Kidney epithelial cell (primary cell): ENCODE data around the gene TMEM150B. TPM values are rescaled to one million over a fixed set of nuclear protein-coding genes. Genes with fewer than 3 reads are reported as not detected.
A peak's percentile ranks its signal among the peaks of the same experiment; 100 is the strongest.

Source experiments
- DNase-seq: peaks from one replicate; pipeline ENCODE4 v3.0.0-alpha.2; 2010; ENCODE audit warnings: low read depth
- H3K27me3 ChIP-seq: 2 replicates; pipeline ENCODE4 v1.6.0; 2011; ENCODE audit warnings: low read length; ENCODE audit not compliant: control insufficient read depth, insufficient read depth
- H3K36me3 ChIP-seq: 2 replicates; pipeline ENCODE4 v1.5.1; 2011; ENCODE audit warnings: low read length; ENCODE audit not compliant: control insufficient read depth, insufficient read depth
- H3K4me3 ChIP-seq: 2 replicates; pipeline ENCODE4 v1.5.1; 2011; ENCODE audit warnings: low read depth, mild to moderate bottlenecking, control low read depth, low read length
- total RNA-seq: library from RNA; depleted of rRNA; stranded (reverse); fragments of >200 nt; gene quantifications from 2 replicates; pipeline ENCODE4 v1.2.3, GENCODE V29; 2015
- TF ChIP-seq, protein P1 (sequence below): IDR thresholded peaks from 2 replicates; pipeline ENCODE4 v1.5.1; 2011; ENCODE audit warnings: mild to moderate bottlenecking, moderate library complexity, low read length, control low read depth, inconsistent platforms; ENCODE audit not compliant: insufficient read depth, poor library complexity, severe bottlenecking

TMEM150B gene
- total RNA-seq, 1 donor from 2014 or later = not detected

DNA sequence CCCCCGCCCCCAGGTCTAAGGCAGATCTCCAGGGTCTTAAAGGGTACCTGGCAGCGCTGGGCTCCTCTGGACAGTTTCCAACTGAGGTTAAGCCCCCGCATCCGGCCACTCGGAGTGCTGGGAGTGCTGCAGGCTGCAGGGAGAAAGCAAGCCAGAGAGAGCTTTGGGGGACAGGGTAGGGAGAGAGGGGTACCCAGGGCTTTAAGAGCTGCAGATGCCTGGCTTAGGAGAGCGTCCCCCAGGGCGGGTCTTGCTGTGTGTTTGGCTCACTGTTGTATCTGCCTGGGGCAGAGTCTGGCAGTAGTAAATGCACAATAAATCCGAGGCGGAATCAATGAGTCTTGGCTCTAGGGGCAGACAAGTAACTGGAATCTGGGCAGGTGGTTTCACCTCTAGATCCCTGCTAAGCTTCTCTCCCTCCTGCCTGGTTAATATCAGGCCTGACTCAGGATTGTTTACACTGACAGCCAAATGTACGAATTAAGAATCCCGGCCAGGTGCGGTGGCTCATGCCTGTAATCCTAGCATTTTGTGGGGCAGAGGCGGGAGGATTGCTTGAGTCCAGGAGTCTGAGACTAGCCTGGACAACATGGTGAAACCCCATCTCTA is 30.2 kb upstream of the TMEM150B start:
- no peaks in the 10 kb centered on the region for H3K36me3 ChIP-seq
- TF ChIP-seq, protein P1, sequence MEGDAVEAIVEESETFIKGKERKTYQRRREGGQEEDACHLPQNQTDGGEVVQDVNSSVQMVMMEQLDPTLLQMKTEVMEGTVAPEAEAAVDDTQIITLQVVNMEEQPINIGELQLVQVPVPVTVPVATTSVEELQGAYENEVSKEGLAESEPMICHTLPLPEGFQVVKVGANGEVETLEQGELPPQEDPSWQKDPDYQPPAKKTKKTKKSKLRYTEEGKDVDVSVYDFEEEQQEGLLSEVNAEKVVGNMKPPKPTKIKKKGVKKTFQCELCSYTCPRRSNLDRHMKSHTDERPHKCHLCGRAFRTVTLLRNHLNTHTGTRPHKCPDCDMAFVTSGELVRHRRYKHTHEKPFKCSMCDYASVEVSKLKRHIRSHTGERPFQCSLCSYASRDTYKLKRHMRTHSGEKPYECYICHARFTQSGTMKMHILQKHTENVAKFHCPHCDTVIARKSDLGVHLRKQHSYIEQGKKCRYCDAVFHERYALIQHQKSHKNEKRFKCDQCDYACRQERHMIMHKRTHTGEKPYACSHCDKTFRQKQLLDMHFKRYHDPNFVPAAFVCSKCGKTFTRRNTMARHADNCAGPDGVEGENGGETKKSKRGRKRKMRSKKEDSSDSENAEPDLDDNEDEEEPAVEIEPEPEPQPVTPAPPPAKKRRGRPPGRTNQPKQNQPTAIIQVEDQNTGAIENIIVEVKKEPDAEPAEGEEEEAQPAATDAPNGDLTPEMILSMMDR = no peak
- no peak for DNase-seq
- H3K27me3 ChIP-seq = peaks cover 37% of the 10 kb centered on the region
- H3K4me3 ChIP-seq = no peak overlapping the region

DNA sequence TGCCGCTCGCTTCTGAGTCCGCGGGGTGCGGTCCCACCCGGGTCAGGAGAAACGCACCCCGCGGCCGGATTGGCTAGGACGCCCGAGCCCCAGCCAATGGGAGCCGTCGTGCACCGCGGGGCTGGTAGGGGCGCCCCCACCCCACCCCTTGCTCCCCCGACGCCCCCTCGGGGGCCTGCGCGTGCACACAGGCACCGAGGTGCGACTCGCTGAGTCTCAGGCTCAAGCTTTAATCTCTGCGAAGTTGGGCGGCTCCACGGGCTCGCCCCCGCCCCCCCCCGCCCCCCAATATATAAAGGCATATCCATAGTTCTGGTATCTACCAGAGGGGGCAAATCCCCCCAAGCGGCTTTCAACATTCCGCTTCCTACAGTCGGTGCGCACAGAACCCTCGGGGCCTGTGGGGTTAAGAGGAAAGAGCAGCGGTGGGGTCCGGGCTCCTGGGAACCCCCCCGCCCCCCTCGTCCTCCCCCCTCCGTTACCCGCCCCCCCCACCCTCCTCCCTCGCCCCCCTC is 29.6 kb upstream of the TMEM150B start, which contains the start of gene COX6B2:
Gene COX6B2 (minus strand): TSS at position 22 of the 515 bp plus-strand sequence. CDS start 198 bp downstream, outside the sequence.
- Histone ChIP-seq H3K4me3 (peak within 1 kb of the TSS; percentile 49), H3K36me3 (no peaks in the 10 kb centered on the region), H3K27me3 (peaks cover 37% of the 10 kb centered on the region)
- DNase-seq = no peak
- TF ChIP-seq, protein P1 = no peak

DNA sequence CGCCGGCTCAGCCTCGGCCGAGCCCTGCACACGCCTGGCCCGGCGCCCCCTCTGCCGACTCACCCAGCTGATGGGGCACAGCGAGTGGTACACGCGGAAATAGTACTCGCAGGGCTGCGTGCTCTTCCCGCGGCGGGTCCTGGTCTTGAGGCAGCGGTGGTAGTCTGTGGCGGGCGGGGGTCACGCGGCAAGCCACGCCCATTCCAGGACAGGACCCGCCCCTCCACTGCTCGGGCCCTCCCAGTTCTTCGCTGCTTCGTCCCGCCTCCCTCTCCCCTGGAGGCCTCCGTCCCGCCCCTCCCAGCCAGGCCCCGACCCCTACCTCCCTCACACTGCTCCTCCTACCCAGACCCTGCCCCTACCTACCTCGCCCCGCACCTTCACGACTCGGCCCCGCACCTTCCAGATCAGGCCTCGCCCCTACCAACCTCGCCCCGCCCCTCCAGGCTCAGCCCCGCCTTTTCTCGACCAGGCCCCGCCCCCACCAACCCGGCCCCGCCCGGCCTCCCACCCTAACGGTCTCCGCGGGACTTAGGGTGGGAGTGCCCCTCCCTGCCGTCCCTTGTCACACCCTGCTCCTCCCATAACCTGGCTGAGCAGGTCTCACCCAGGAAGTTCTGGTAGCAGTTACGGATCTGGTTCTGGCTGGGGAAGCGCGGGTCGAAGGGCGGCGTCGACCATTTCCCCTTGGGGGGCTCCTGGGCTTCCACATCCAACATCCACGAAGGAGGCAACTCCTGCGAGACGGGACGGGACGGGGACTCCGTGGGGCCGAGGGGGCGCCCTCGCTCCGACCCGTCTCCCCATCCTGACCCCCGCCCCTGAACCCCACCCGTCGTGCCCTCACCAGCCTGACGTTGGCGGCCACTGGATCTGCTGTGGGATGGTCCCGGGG is 28.9 kb upstream of the TMEM150B start:
- H3K36me3 ChIP-seq = no peaks in the 10 kb centered on the region
- peaks cover 37% of the 10 kb centered on the region for H3K27me3 ChIP-seq
- TF ChIP-seq, protein P1 = no peak
- DNase-seq = no peak
- H3K4me3 ChIP-seq = peak overlapping the region; percentile 49

DNA sequence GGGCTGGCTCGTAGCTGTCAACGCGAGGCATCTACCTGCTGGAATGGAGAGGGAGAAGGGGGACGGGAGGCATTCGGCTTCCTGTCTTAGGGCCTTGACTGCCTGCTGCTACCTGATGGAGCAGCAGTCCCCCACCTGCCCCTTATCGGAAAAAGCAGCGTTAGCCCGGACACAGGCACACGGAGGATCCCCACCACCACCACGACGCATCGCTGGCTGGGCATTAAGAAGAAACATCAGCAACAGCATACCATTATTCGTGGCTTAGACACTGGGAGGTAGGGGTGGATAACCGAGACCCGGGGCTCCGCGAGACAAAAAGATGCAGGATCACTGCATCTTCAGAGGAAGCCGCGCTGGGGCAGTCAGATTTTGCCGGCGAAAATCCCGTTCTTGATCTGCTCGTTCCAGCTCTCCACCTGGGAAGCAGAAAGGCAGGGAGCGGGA is 28.2 kb upstream of the TMEM150B start:
- no peaks in the 10 kb centered on the region for H3K36me3 ChIP-seq
- peaks cover 37% of the 10 kb centered on the region for H3K27me3 ChIP-seq
- peak overlapping the region; percentile 49 for H3K4me3 ChIP-seq
- TF ChIP-seq, protein P1 = no peak
- DNase-seq = no peak

DNA sequence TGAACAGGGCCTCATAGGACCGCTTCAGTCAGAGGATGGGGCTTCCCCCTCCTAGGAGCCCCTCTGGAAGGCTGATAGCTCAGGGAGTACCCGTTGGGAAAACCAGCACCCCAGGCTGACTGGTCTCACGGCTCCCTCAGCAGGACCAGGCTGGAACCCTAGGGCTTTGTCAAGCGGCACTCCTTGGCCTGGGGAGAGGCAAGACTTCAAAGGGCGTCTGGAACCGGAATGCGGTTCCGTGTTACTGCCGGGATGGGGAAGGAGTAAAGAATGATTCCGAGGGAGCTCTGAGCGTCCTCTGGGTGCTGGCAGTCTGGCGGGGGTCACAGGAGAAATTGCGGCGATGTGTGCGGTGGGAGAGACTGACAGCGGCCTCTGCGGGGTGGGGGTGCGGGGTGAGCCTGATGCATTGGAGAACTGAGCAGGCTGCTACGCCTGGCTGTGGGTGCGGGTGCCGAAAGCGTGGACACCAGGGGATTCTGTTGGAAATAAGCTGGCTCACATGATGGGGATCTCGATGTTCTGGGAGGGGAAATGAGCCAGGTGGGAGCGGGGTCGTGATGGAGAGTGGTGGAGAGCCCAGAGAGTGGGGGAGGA is 27.5 kb upstream of the TMEM150B start:
- Histone ChIP-seq H3K36me3 (no peaks in the 10 kb centered on the region), H3K4me3 (no peak overlapping the region), H3K27me3 (peaks cover 37% of the 10 kb centered on the region)
- DNase-seq = no peak
- TF ChIP-seq, protein P1 = no peak
